ENCODE measurements around the gene TMEM79. TPM values are rescaled to one million over a fixed set of nuclear protein-coding genes. Genes with fewer than 3 reads are reported as not detected.

Gene TMEM79
- polyA plus RNA-seq, 1 of the 3 experiments (the other 2 are of a cell fraction) = 4.5 TPM

- peaks cover 72 to 77% of the 10 kb centered on the region in 2 experiments for H3K36me3 ChIP-seq (replicated peaks in 1 of 2; ENCODE audit: control insufficient read depth in 1 of 2, insufficient read depth in 2 of 2, low read length in 1 of 2)
- H3K27ac ChIP-seq (ENCODE audit: low read depth in 2 of 2, low read length in 1 of 2) = peak overlapping the region in 1 of 2 experiments; percentile 56; a peak in 2 of 4 replicates
- POLR2A ChIA-PET = interaction anchor here (0.7 to 1.4 kb wide), 3 partner anchors 11 to 1230 kb away, joined by 3 read pairs; no protein-coding TSS in a partner anchor
- no peak overlapping the region for H2AFZ ChIP-seq (ENCODE audit: low read depth)
- peaks cover 11 to 16% of the 10 kb centered on the region in 2 experiments; a peak in 3 of 4 replicates for H3K4me1 ChIP-seq (ENCODE audit: control insufficient read depth in 1 of 2, insufficient read depth in 2 of 2, low read depth in 1 of 2, low read length in 1 of 2)
- H4K20me1 ChIP-seq (ENCODE audit: insufficient read depth) = peaks cover 13% of the 10 kb centered on the region; the same call in 1 of the 2 replicates
- H3K9me2 ChIP-seq = no peaks in the 10 kb centered on the region
- H3K79me2 ChIP-seq (ENCODE audit: insufficient read depth) = peaks cover 7% of the 10 kb centered on the region; the same call in 1 of the 2 replicates
- no peak overlapping the region for H3K9ac ChIP-seq
- TF ChIP-seq RAD21 (IDR thresholded peaks at IDR 0.05; ENCODE audit: low read length) (no peak), FOSL2 (IDR thresholded peaks at IDR 0.05; ENCODE audit: borderline replicate concordance, low read depth) (peak; percentile 56), NFIC (IDR thresholded peaks at IDR 0.05; ENCODE audit: borderline replicate concordance) (0 out of 2 replicates have a peak, but pooled peaks have one; percentile 8), ZBTB33 (IDR thresholded peaks at IDR 0.05; ENCODE audit: borderline replicate concordance, low read depth) (no peak), CTCF (IDR thresholded peaks at IDR 0.05) (no peak), JUND (IDR thresholded peaks at IDR 0.05) (peak; percentile 16; the same call in 1 of the 2 replicates), PBX3 (IDR thresholded peaks at IDR 0.05) (peak; percentile 45), TCF12 (IDR thresholded peaks at IDR 0.05) (peak; percentile 2; the same call in 1 of the 2 replicates)
- no peaks in the 10 kb centered on the region for H3K9me3 ChIP-seq
- 72% methylated on average over 9 of the region's 9 CpGs for WGBS (ENCODE audit: low lambda C conversion rate)
- H3K4me3 ChIP-seq (ENCODE audit: low read depth in 2 of 2, low read length in 1 of 2) = no peak overlapping the region
- peak overlapping the region; percentile 39; the same call in 1 of the 2 replicates for H3K4me2 ChIP-seq
- peaks cover 26% of the 10 kb centered on the region for H3F3A ChIP-seq (replicated peaks; ENCODE audit: insufficient read depth)
- H3K27me3 ChIP-seq (ENCODE audit: insufficient read depth) = no peaks in the 10 kb centered on the region
- DNase-seq = no peak
- CTCF ChIA-PET = interaction anchor here (0.6 to 1.4 kb wide), 4 partner anchors 37 to 337 kb away, joined by 3 to 5 read pairs (median 4); no protein-coding TSS in a partner anchor
Measured at GRCh38 chr1:156262461-156263287, 21.5 kb upstream of the TMEM79 start.

GRCh38 chr1:156263288-156263655, 20.9 kb upstream of the TMEM79 start:
- POLR2A ChIA-PET = interaction anchor here (1.4 kb wide), 1 partner anchor 10 kb away, joined by 3 read pairs; no protein-coding TSS in a partner anchor
- peak overlapping the region; percentile 39; the same call in 1 of the 2 replicates for H3K4me2 ChIP-seq
- CTCF ChIA-PET = interaction anchor here (0.8 to 1.4 kb wide), 3 partner anchors 38 to 134 kb away, joined by 3 to 5 read pairs (median 4); no protein-coding TSS in a partner anchor
- H2AFZ ChIP-seq (ENCODE audit: low read depth) = no peak overlapping the region
- peaks cover 7% of the 10 kb centered on the region; the same call in 1 of the 2 replicates for H3K79me2 ChIP-seq (ENCODE audit: insufficient read depth)
- H3F3A ChIP-seq (replicated peaks; ENCODE audit: insufficient read depth) = peaks cover 26% of the 10 kb centered on the region
- H3K36me3 ChIP-seq (replicated peaks in 1 of 2; ENCODE audit: control insufficient read depth in 1 of 2, insufficient read depth in 2 of 2, low read length in 1 of 2) = peaks cover 76 to 77% of the 10 kb centered on the region in 2 experiments
- no peaks in the 10 kb centered on the region for H3K27me3 ChIP-seq (ENCODE audit: insufficient read depth)
- no peak overlapping the region for H3K4me3 ChIP-seq (ENCODE audit: low read depth in 2 of 2, low read length in 1 of 2)
- DNase-seq = no peak
- H3K27ac ChIP-seq (ENCODE audit: low read depth in 2 of 2, low read length in 1 of 2) = peak overlapping the region in 1 of 2 experiments; percentile 56; a peak in 2 of 4 replicates
- 88% methylated on average over 9 of the region's 9 CpGs for WGBS (ENCODE audit: low lambda C conversion rate)
- peaks cover 13% of the 10 kb centered on the region; the same call in 1 of the 2 replicates for H4K20me1 ChIP-seq (ENCODE audit: insufficient read depth)
- H3K9me3 ChIP-seq = no peaks in the 10 kb centered on the region
- no peak overlapping the region for H3K9ac ChIP-seq
- H3K4me1 ChIP-seq (ENCODE audit: control insufficient read depth in 1 of 2, insufficient read depth in 2 of 2, low read depth in 1 of 2, low read length in 1 of 2) = peaks cover 10 to 11% of the 10 kb centered on the region in 2 experiments; a peak in 3 of 4 replicates
- H3K9me2 ChIP-seq = no peaks in the 10 kb centered on the region
- TF ChIP-seq EZH2phosphoT487 (IDR thresholded peaks at IDR 0.05; ENCODE audit: borderline replicate concordance, low read depth) (no peak), FOXM1 (IDR thresholded peaks at IDR 0.05; ENCODE audit: low read depth) (no peak), TAF1 (IDR thresholded peaks at IDR 0.05; ENCODE audit: borderline replicate concordance, low read depth, low read length) (no peak), NRF1 (IDR thresholded peaks at IDR 0.05; ENCODE audit: low read depth, low read length) (no peak), RXRA (IDR thresholded peaks at IDR 0.05; ENCODE audit: borderline replicate concordance, low read depth) (no peak), REST (IDR thresholded peaks at IDR 0.05; ENCODE audit: low read depth, low read length) (no peak), PBX3 (IDR thresholded peaks at IDR 0.05) (no peak)
